DND-41 (cell line): ENCODE results near the gene EGFL6.

Experiments
- ATAC-seq: fragments of 200-7000 bp; cut with Tn5 transposase; 3 replicates; pipeline ENCODE4 v1.9.1; 2021; ENCODE audit warnings: low read depth; ENCODE audit not compliant: insufficient read depth
- DNase-seq: peaks from one replicate; pipeline ENCODE4 v3.0.0-alpha.2; 2020
- H2AFZ ChIP-seq: 2 replicates; pipeline ENCODE4 v1.6.0; 2012; ENCODE audit warnings: low read depth, low read length
- H3K27ac ChIP-seq: 2 replicates; pipeline ENCODE4 v1.5.1; 2012; ENCODE audit warnings: low read length, inconsistent platforms
- H3K27me3 ChIP-seq: fragments of 200-600 bp; sonication (generic); 2 replicates; pipeline ENCODE4 v1.6.0; 2012; ENCODE audit warnings: low read length, mild to moderate bottlenecking, inconsistent platforms; ENCODE audit not compliant: insufficient read depth, poor library complexity
- H3K36me3 ChIP-seq: 2 replicates; pipeline ENCODE4 v1.5.1; 2012; ENCODE audit warnings: low read length, inconsistent platforms; ENCODE audit not compliant: insufficient read depth
- H3K4me1 ChIP-seq: 2 replicates; pipeline ENCODE4 v1.5.1; 2012; ENCODE audit warnings: mild to moderate bottlenecking, low read length; ENCODE audit not compliant: insufficient read depth
- H3K4me2 ChIP-seq: 2 replicates; pipeline ENCODE4 v1.6.0; 2012; ENCODE audit warnings: mild to moderate bottlenecking, moderate library complexity, low read length, inconsistent platforms; ENCODE audit not compliant: insufficient read depth
- H3K4me3 ChIP-seq, 2 experiments: fragments of 200-600 bp in 1 of 2; shearing (Covaris generic) in 1 of 2; 2 replicates each; pipeline ENCODE4 v1.5.1; 2012 to 2016; ENCODE audit warnings: inconsistent platforms in 2 of 2, low read length in 2 of 2, mild to moderate bottlenecking in 2 of 2, low read depth in 1 of 2, moderate library complexity in 1 of 2
- H3K79me2 ChIP-seq: 2 replicates; pipeline ENCODE4 v1.6.0; 2012; ENCODE audit warnings: low read length, inconsistent platforms; ENCODE audit not compliant: insufficient read depth
- H3K9ac ChIP-seq: 2 replicates; pipeline ENCODE4 v1.6.0; 2012; ENCODE audit warnings: low read depth, mild to moderate bottlenecking, inconsistent platforms, low read length, moderate library complexity
- H3K9me3 ChIP-seq: 2 replicates; pipeline ENCODE4 v1.5.1; 2012; ENCODE audit warnings: low read length, moderate library complexity, mild to moderate bottlenecking, inconsistent platforms; ENCODE audit not compliant: insufficient read depth, severe bottlenecking
- H4K20me1 ChIP-seq: 2 replicates; pipeline ENCODE4 v1.6.0; 2012; ENCODE audit warnings: low read length; ENCODE audit not compliant: insufficient read depth
- EZH2 ChIP-seq: IDR thresholded peaks from 3 replicates; pipeline ENCODE4 v1.6.1; 2012; ENCODE audit warnings: borderline replicate concordance, low read depth, mild to moderate bottlenecking, moderate library complexity, low read length, inconsistent platforms; ENCODE audit not compliant: severe bottlenecking
- TF ChIP-seq, protein P1 (sequence below): IDR thresholded peaks from 2 replicates; pipeline ENCODE4 v1.5.1; 2012; ENCODE audit warnings: borderline replicate concordance, low read length, moderate library complexity, mild to moderate bottlenecking; ENCODE audit not compliant: poor library complexity, severe bottlenecking; ENCODE audit errors: extremely low read depth

The EGFL6 gene, protein sequence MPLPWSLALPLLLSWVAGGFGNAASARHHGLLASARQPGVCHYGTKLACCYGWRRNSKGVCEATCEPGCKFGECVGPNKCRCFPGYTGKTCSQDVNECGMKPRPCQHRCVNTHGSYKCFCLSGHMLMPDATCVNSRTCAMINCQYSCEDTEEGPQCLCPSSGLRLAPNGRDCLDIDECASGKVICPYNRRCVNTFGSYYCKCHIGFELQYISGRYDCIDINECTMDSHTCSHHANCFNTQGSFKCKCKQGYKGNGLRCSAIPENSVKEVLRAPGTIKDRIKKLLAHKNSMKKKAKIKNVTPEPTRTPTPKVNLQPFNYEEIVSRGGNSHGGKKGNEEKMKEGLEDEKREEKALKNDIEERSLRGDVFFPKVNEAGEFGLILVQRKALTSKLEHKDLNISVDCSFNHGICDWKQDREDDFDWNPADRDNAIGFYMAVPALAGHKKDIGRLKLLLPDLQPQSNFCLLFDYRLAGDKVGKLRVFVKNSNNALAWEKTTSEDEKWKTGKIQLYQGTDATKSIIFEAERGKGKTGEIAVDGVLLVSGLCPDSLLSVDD

DNA sequence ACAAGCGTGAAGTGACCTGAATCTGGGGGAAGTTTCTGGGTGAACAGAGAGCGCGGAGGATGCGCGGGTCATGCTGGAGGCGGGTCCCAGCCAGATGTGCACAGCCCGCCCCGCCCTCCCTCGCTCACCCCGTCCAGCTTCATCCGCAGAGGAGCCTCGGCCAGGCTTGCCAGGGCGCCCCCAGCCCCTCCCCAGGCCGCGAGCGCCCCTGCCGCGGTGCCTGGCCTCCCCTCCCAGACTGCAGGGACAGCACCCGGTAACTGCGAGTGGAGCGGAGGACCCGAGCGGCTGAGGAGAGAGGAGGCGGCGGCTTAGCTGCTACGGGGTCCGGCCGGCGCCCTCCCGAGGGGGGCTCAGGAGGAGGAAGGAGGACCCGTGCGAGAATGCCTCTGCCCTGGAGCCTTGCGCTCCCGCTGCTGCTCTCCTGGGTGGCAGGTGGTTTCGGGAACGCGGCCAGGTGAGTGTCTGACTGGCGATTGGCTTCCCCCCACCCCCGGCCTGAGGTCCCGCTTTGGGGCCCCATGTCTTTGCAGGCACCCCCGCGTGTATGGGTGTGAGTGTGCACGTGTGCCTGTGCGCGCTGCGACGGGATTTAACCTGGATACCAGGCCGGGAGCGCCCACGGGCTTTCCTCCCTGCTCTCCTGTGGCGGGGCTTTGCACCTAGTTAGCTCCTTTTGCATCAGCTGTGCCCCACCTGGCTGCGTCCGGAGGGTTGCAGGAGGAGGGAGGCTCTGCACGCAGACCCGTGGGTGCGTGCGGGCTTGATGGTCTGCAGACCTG lies at the start of gene EGFL6:
EGFL6 (plus strand) TSS at position 123 of the 782 bp plus-strand sequence; CDS start at position 384, 261 bp downstream.
- Histone ChIP-seq H3K36me3 (no peaks in the 10 kb centered on the region), H3K4me3 (no peak within 1 kb of the TSS), H3K27ac (no peak within 1 kb of the TSS), H3K4me2 (no peak within 1 kb of the TSS), H4K20me1 (no peaks in the 10 kb centered on the region), H3K79me2 (no peaks in the 10 kb centered on the region), H3K27me3 (no peaks in the 10 kb centered on the region), H3K9ac (no peak within 1 kb of the TSS), H3K9me3 (no peaks in the 10 kb centered on the region), H2AFZ (no peak within 1 kb of the TSS), H3K4me1 (no peaks in the 10 kb centered on the region)
- TF ChIP-seq EZH2, result no peak
- TF ChIP-seq, protein P1, sequence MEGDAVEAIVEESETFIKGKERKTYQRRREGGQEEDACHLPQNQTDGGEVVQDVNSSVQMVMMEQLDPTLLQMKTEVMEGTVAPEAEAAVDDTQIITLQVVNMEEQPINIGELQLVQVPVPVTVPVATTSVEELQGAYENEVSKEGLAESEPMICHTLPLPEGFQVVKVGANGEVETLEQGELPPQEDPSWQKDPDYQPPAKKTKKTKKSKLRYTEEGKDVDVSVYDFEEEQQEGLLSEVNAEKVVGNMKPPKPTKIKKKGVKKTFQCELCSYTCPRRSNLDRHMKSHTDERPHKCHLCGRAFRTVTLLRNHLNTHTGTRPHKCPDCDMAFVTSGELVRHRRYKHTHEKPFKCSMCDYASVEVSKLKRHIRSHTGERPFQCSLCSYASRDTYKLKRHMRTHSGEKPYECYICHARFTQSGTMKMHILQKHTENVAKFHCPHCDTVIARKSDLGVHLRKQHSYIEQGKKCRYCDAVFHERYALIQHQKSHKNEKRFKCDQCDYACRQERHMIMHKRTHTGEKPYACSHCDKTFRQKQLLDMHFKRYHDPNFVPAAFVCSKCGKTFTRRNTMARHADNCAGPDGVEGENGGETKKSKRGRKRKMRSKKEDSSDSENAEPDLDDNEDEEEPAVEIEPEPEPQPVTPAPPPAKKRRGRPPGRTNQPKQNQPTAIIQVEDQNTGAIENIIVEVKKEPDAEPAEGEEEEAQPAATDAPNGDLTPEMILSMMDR, result no peak
- DNase-seq (no peak), ATAC-seq (no peak)

DNA sequence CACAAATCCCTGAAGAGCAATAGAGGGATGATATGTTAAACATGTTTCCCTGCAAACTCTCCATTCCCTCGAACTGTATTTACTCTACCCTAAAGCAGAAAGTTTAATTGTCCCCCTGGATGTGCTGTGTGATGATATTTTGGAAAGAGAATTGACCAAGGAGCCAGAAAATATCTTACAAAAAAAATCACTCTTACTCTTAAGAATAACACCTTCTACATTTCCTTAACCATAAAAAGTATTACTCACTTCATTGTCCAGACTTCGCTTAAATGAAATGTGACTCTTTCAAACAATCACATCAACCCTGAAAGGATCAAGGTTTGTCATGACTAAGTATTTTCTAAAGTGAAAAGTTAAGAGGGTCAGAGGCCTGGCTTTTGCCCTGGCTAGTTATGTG lies 49.0 kb upstream of the EGFL6 start:
- Histone ChIP-seq H3K79me2 (no peaks in the 10 kb centered on the region), H2AFZ (no peak overlapping the region), H3K9ac (no peak overlapping the region), H3K27ac (no peak overlapping the region), H3K27me3 (no peaks in the 10 kb centered on the region), H3K9me3 (no peaks in the 10 kb centered on the region), H3K4me3 (no peak overlapping the region), H4K20me1 (no peaks in the 10 kb centered on the region), H3K4me2 (no peak overlapping the region), H3K4me1 (no peaks in the 10 kb centered on the region), H3K36me3 (no peaks in the 10 kb centered on the region)
- no peak for ATAC-seq
- DNase-seq, result no peak
- no peak for TF ChIP-seq EZH2
- TF ChIP-seq, protein P1, result no peak

DNA sequence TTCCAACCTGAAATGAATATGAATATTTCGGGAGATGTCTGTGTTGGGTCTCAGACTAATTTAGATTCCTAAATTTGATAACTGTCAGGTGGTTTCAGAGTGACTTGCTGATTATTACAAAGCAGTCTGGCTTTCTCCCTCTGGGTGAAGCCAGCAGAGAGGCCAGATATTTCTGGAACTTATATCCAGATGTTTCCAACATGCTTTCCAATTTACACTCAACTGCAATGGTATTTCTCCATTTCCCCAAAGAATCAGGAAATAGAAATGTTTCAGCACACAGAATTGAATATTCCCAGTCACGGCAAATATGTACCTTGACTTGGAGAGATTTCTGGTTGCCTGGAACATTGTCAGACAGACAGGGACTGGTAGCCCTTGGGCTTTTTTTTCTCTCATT lies 48.5 kb upstream of the EGFL6 start:
- DNase-seq (no peak), ATAC-seq (no peak)
- Histone ChIP-seq H3K4me2 (no peak overlapping the region), H3K79me2 (no peaks in the 10 kb centered on the region), H3K9me3 (no peaks in the 10 kb centered on the region), H3K4me3 (no peak overlapping the region), H3K27ac (no peak overlapping the region), H3K9ac (no peak overlapping the region), H3K27me3 (no peaks in the 10 kb centered on the region), H4K20me1 (no peaks in the 10 kb centered on the region), H3K36me3 (no peaks in the 10 kb centered on the region), H2AFZ (no peak overlapping the region), H3K4me1 (no peaks in the 10 kb centered on the region)
- TF ChIP-seq, protein P1, result no peak
- no peak for TF ChIP-seq EZH2
